ENCODE measurements around the gene TOX3. TPM values are rescaled to one million over a fixed set of nuclear protein-coding genes. Genes with fewer than 3 reads are reported as not detected.

The TOX3 gene
- total and polyA plus RNA-seq, 2 of the 13 experiments (the other 11 are each of a cell fraction or from before 2014, with no cell fraction given) = 14.5 to 98.6 TPM

- TF ChIP-seq ZBTB40 (IDR thresholded peaks at IDR 0.05) (no peak), ZBTB40 (CRISPR knock-in tag; IDR thresholded peaks at IDR 0.05) (peak; percentile 29; the same call in 1 of the 2 replicates), ZNF609 (CRISPR knock-in tag; IDR thresholded peaks at IDR 0.05; ENCODE audit: borderline replicate concordance) (peak; percentile 89), TARDBP (CRISPR knock-in tag; IDR thresholded peaks at IDR 0.05) (peak; percentile 75; the same call in 1 of the 2 replicates), ZNF546 (CRISPR knock-in tag; conservative IDR thresholded peaks at IDR 0.05) (no peak), ZNF766 (CRISPR knock-in tag; IDR thresholded peaks at IDR 0.05; ENCODE audit: borderline replicate concordance) (no peak), NFRKB (IDR thresholded peaks at IDR 0.05) (no peak), HHEX (CRISPR knock-in tag; IDR thresholded peaks at IDR 0.05) (peak; percentile 53)
Observed at GRCh38 chr16:52578007-52578828, 31.3 kb upstream of the TOX3 start (continued).
